ENCODE measurements around the gene SDK1. TPM values are rescaled to one million over a fixed set of nuclear protein-coding genes. Genes with fewer than 3 reads are reported as not detected.

The SDK1 gene
- total and polyA plus RNA-seq, 2 of the 8 experiments (the other 6 are each of a cell fraction or from before 2014, with no cell fraction given) = 3.3 to 7.2 TPM

DNA sequence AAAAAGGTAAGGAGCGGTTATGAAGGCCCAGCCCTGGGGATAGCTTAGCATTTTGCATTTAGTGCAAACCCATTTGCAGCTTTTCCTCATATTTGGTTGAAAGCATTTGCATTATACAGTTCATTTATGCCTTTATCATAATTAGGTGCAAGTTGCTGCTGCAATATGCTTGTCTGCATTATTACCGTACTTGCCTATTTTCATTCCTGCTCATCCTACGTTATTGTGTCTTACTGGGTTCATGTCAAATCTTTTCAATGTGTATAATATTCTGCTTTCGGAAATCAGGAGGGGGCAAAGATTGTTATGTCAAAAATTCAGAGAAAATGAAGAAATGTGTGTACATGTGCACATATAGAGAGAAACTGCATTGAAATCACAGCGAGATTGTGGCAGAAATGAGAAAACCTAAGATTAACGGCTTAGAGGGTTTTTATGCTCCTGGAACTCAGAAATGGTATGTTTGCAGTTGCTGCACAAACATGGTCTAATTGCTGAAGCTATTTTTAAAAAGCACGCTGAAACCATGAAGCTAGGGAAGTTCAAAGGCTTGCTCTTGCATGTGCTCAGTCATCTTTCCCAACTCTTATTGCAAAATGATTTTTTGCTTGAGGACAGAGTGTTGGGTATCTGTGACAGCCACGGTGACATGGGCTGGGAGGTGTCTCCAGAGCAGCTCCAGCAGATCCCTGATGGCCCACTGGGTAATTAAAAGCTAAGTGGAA, 613.2 kb downstream of the SDK1 start:
- Histone ChIP-seq H4K8ac (ENCODE audit: extremely low read depth, insufficient read depth, low read length) (no peak overlapping the region), H3K79me1 (ENCODE audit: low read depth, low read length) (no peaks in the 10 kb centered on the region), H3K4me2 (ENCODE audit: insufficient read depth in 1 of 2, low read depth in 2 of 2, low read length in 2 of 2) (no peak overlapping the region), H3K4ac (replicated peaks; ENCODE audit: insufficient read length, low read depth, low read length) (no peak overlapping the region), H4K20me1 (replicated peaks in 1 of 2; ENCODE audit: control insufficient read depth in 1 of 2, insufficient read depth in 2 of 2, low read length in 2 of 2) (no peaks in the 10 kb centered on the region), H2AFZ (ENCODE audit: low read length) (no peak overlapping the region), H3K9me3 (ENCODE audit: insufficient read depth in 2 of 2, low read depth in 1 of 2, low read length in 1 of 2) (peaks cover 0 to 8% of the 10 kb centered on the region in 2 experiments; a peak in 1 of 4 replicates), H3K27ac (ENCODE audit: low read depth, low read length) (no peak overlapping the region; the same call in 1 of the 2 replicates), H4K91ac (replicated peaks; ENCODE audit: insufficient read length, low read length) (no peak overlapping the region), H2AK5ac (ENCODE audit: low read depth, low read length) (no peak overlapping the region), H3K27me3 (replicated peaks in 1 of 4; ENCODE audit: control insufficient read depth in 3 of 4, extremely low read depth in 1 of 4, insufficient read depth in 3 of 4, low read length in 3 of 4) (no peaks in the 10 kb centered on the region), H3K9ac (replicated peaks in 1 of 4; ENCODE audit: extremely low read depth in 1 of 4, low read depth in 3 of 4, low read length in 3 of 4) (no peak overlapping the region), H3K23ac (ENCODE audit: insufficient read length) (no peak overlapping the region), H3K36me3 (ENCODE audit: control insufficient read depth in 2 of 4, insufficient read depth in 4 of 4, low read length in 3 of 4) (no peaks in the 10 kb centered on the region), H3K14ac (ENCODE audit: insufficient read length) (no peak overlapping the region), H2BK12ac (ENCODE audit: low read depth, low read length) (no peak overlapping the region), H3K18ac (ENCODE audit: extremely low read depth, low read length) (no peak overlapping the region), H4K5ac (ENCODE audit: insufficient read length, low read depth, low read length) (no peak overlapping the region), H3K79me2 (ENCODE audit: control insufficient read depth in 1 of 2, insufficient read depth in 2 of 2, low read length in 2 of 2) (no peaks in the 10 kb centered on the region), H2BK20ac (ENCODE audit: low read length) (no peak overlapping the region), H2BK5ac (ENCODE audit: low read depth, low read length) (no peak overlapping the region), H3K56ac (replicated peaks; ENCODE audit: insufficient read length, low read depth, low read length) (no peak overlapping the region), H3K23me2 (ENCODE audit: low read depth, low read length) (no peaks in the 10 kb centered on the region; the same call in 1 of the 2 replicates), H3K4me1 (replicated peaks in 1 of 4; ENCODE audit: control insufficient read depth in 3 of 4, insufficient read depth in 4 of 4, low read length in 3 of 4) (peaks cover 0 to 9% (median under 1%) of the 10 kb centered on the region in 4 experiments; a peak in 2 of 7 replicates), H2BK15ac (ENCODE audit: low read length) (no peak overlapping the region), H2BK120ac (replicated peaks; ENCODE audit: low read depth, low read length) (no peak overlapping the region), H3K4me3 (ENCODE audit: extremely low read depth in 1 of 4, insufficient read depth in 2 of 4, low read depth in 3 of 4, low read length in 4 of 4) (no peak overlapping the region)
- DNase-seq (ENCODE audit: low read depth in 1 of 2, low spot score in 2 of 2) (no peak), FAIRE-seq (no peak)
- WGBS, 2 experiments (ENCODE audit: extremely low coverage in 1 of 2, insufficient coverage in 1 of 2, insufficient read length in 1 of 2, insufficient replicate concordance in 2 of 2, low coverage in 1 of 2, low lambda C conversion rate in 2 of 2, missing lambda C conversion rate in 1 of 2) = 90% methylated on average over 8 of the region's 8 CpGs; no CpG with 5 or more reads in 1 of the 2 experiments
- ChIA-PET POLR2A (ENCODE audit: partially characterized antibody) (no interaction called here), CTCF (ENCODE audit: partially characterized antibody) (interaction anchor here (0.7 to 1.5 kb wide), 4 partner anchors 15 to 218 kb away, joined by 3 to 5 read pairs (median 3); no protein-coding TSS in a partner anchor)
- no peak for TF ChIP-seq BACH1 (IDR thresholded peaks at IDR 0.05; ENCODE audit: low read length)
- no peak for TF ChIP-seq EP300 (IDR thresholded peaks at IDR 0.05; ENCODE audit: borderline replicate concordance in 1 of 2, low read depth in 2 of 2, low read length in 2 of 2)
- TF ChIP-seq GABPA (IDR thresholded peaks at IDR 0.05; ENCODE audit: borderline replicate concordance, insufficient read depth, low read length) = no peak
- TF ChIP-seq TBP (IDR thresholded peaks at IDR 0.05; ENCODE audit: low read depth, low read length) = no peak
- no peak for TF ChIP-seq KDM5A (IDR thresholded peaks at IDR 0.05; ENCODE audit: low read length)
- TF ChIP-seq MAFK (IDR thresholded peaks at IDR 0.05; ENCODE audit: low read depth, low read length) = no peak
